HL-60/S4 treated with phorbol 12-myristate 13-acetate at 8.2 ng/mL for 4 days and 3 days (cell line): Measurements from ENCODE around the gene SHISA2.

Experiments used
- in situ Hi-C: fragments of 300-500 bp; cut with MboI; formaldehyde crosslinking; loops from 2 replicates; pipeline ENCODE4 v1.15.0; 2022; ENCODE audit warnings: low sequenced_read_pairs

SHISA2 gene

GRCh38 chr13:26050568-26051230 is 1.1 kb downstream of the SHISA2 start:
- in situ Hi-C loops, result no loop called here

GRCh38 chr13:26048741-26049140 is 3.1 kb downstream of the SHISA2 start:
- in situ Hi-C loops, result no loop called here

- in situ Hi-C loops, result no loop called here
Measured at GRCh38 chr13:26047040-26047439, 4.8 kb downstream of the SHISA2 start.

- in situ Hi-C loops, result no loop called here
Measured at GRCh38 chr13:26046639-26047038, 5.2 kb downstream of the SHISA2 start.

GRCh38 chr13:26045142-26045541 is 6.7 kb downstream of the SHISA2 start:
- in situ Hi-C loops, result no loop called here

GRCh38 chr13:26042785-26043184 is 9.0 kb downstream of the SHISA2 start:
- in situ Hi-C loops, result no loop called here

GRCh38 chr13:26041444-26041843 is 10.4 kb downstream of the SHISA2 start:
- in situ Hi-C loops, result no loop called here

GRCh38 chr13:26038931-26039475 is 12.8 kb downstream of the SHISA2 start:
- in situ Hi-C loops, result no loop called here

- in situ Hi-C loops, result no loop called here
Measured at GRCh38 chr13:26037302-26037701, 14.5 kb downstream of the SHISA2 start.

GRCh38 chr13:26036383-26036782 is 15.4 kb downstream of the SHISA2 start:
- in situ Hi-C loops, result no loop called here

- in situ Hi-C loops, result no loop called here
Measured at GRCh38 chr13:26034018-26034417, 17.8 kb downstream of the SHISA2 start.

- in situ Hi-C loops, result no loop called here
Measured at GRCh38 chr13:26030331-26030730, 21.5 kb downstream of the SHISA2 start.

- in situ Hi-C loops, result no loop called here
Measured at GRCh38 chr13:26029581-26030136, 22.2 kb downstream of the SHISA2 start.

- in situ Hi-C loops, result no loop called here
Measured at GRCh38 chr13:26026211-26026610, 25.6 kb downstream of the SHISA2 start.

GRCh38 chr13:26025771-26026170 is 26.0 kb downstream of the SHISA2 start:
- in situ Hi-C loops, result no loop called here

- in situ Hi-C loops, result no loop called here
Measured at GRCh38 chr13:26025196-26025595, 26.6 kb downstream of the SHISA2 start.

GRCh38 chr13:26024558-26024957 is 27.3 kb downstream of the SHISA2 start:
- in situ Hi-C loops, result no loop called here

GRCh38 chr13:26022538-26023292 is 29.1 kb downstream of the SHISA2 start:
- in situ Hi-C loops, result no loop called here

GRCh38 chr13:26021956-26022355 is 29.9 kb downstream of the SHISA2 start:
- in situ Hi-C loops, result no loop called here

- in situ Hi-C loops, result no loop called here
Measured at GRCh38 chr13:26021516-26021915, 30.3 kb downstream of the SHISA2 start.

- in situ Hi-C loops, result no loop called here
Measured at GRCh38 chr13:26020891-26021290, 30.9 kb downstream of the SHISA2 start.
